Kidney capillary endothelial cell (primary cell): ENCODE results near the gene EPB41L5.
"Not testable (repeated sequence)": the region's sequence is repeated elsewhere in the genome, so short reads cannot be mapped to it uniquely, and the experiment has no call there.

ENCODE experiments used
- DNase-seq: peaks from one replicate; pipeline ENCODE4 v3.0.0-alpha.2; 2018; ENCODE audit warnings: low spot score

EPB41L5 gene

DNA sequence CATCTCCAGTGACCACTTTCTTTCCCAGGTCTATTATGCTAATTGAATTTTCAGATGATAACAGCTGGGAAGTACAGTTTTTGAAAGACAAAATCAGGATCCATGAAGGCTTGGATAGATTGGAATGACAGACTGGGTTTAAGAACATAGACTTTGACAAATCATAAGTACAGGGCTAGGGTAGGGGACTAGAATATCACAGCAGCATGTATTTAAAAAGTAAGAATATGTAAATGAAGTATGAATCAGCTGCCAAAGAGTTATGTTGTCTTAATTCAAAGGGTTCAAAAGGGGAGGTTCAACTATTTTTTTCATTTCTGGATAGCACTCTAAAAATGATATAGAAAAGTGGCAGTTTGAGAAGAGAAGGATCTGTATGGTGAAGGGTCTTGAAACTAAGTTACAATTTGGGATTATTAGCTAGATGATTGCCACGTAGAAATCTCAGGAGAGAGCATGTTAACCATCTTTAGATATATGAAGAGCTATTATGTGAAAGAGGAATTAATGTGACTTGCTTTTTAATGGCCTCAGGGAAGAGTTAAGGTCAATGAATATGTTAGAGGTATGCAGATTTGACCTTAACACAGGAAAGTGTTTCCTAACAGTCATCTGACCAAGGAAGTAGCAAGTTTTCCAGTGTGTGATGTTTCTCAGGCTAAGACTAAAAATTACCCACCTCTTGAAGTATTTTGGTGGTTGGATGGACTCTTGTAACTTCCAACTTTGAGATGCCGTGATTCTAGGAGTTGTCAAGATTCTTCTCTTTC lies 128.6 kb downstream of the EPB41L5 start:
- DNase-seq, result no peak

DNA sequence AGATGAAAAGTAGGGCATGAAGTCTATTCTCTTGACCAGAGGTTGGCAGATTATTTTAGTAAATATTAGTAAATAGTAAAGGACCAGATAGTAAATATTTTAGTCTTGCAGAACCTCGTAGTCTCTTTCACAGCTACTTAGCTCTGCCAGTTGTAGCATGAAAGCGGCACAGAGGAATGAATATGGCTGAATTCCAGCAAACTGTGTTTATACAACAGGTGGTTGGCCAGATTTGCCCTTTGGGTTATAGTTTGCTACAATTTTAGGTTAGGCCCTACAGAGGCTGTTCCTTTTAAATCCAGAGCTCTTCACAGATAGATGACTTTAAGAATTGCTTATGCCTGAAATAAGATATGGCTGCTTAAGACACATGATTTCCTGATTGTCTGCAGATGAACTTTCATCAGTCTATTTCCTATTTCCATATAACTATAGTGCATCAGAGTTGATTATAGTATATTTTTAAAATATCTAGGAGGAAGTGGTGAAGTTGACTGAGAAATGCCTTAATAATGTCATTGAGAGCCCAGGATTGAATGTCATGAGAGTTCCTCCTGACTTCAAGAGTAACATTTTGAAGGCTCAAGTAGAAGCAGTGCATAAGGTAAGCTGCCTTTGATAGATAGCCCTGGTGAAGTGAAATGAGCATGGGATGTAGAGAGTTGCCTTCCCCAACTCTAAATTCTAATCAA lies 129.8 kb downstream of the EPB41L5 start:
- no peak for DNase-seq

DNA sequence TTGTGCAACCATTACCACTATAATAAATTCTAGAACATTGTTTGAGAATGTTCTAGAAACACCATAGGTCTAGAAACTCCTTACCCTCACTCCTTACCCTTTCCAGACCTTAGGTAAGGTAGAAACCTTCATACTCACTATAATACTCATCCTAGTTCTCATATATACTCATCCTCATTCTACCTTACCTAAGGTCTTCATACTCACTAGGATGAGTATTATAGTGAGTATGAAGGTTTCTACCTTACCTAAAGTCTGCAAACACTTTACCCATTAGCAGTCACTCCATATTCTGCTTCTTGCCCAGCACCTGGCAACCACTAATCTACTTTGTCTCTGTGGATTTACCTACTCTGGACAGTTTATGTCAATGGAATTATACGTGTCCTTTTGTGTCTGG lies 135.4 kb downstream of the EPB41L5 start:
- no peak for DNase-seq

DNA sequence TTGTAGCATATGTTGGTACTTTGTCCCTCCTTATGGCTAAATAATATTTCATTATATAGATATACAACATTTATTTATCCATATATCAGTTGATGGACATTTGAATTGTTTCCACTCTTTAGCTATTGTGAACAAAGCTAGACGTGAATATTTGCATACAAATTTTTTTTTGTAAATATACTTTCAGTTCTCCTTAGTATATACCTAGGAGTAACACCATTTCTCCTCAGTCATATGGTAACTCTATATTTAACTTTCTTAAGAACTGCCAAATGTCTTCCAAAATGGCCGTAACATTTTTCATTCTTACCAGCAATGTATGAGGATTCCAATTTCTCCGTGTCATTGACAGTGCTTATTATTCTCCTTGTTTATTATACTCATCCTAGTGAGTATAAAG lies 135.8 kb downstream of the EPB41L5 start:
- no peak for DNase-seq

DNA sequence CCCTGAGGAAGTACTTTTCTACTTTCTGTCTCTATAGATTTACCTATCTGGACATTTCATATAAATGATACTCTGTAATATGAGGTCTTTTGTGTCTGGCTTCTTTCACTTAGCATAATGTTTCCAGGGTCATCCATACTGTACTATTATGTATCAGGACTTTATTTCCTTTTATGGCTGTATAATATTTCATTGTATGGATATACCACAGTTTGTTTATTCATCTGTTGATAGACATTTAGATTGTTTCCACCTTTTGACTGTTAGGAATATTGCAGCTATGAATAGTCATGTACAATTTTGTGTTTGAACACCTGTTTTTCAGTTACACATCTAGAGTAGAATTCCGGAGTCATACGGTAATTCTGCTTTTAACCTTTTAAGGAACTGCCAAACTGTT lies 136.5 kb downstream of the EPB41L5 start:
- no peak for DNase-seq

DNA sequence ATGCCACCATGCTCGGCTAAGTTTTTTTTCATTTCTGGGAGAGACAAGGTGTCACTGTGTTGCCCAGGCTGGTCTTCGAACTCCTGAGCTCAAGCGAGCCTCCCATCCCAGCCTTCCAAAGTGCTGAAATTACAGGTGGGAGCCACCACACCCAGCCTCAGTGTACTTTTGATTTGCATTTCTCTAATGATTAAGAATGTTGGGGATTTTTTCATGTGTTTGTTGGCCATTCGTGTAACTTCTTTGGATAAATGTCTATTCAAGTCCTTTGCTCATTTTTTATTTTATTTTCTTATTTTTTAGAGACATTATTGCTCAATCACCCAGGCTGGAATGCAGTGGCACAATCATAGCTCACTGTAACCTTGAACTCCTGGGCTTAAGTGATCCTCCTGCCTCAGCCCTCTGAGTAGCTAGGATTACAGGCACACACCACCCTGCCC lies 137.2 kb downstream of the EPB41L5 start:
- no peak for DNase-seq

DNA sequence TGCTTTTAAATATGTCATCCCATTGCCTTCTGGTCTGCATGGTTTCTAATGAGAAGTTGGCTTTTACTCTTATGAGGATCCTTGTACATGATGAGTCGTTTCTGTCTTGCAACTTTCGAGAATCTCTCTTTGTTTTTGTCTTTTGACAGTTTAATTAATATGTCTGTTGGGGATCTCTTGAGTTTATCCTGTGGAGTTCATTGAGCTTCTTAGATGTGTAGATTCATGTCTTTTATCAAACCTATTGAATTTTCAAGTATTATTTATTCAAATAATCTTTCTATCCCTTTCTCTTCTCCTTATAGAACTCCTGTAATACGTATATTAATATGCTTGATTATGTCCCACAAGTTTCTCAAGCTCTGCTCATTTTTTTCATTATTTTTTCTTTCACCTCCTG lies 142.4 kb downstream of the EPB41L5 start:
- no peak for DNase-seq

DNA sequence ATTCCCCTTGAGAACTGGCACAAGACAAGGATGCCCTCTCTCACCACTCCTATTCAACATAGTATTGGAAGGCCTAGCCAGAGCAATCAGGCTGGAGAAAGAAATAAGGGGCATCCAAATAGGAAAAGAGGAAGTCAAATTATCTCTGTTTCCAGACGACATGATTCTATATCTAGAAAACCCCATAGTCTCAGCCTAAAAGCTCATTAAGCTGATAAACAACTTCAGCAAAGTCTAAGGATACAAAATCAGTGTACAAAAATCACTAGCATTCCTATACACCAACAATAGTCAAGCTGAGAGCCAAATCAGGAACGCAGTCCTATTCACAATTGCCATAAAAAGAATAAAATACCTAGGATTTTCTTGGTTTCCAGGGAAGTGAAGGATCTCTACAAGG lies 145.8 kb downstream of the EPB41L5 start:
- not testable (repeated sequence) for DNase-seq

DNA sequence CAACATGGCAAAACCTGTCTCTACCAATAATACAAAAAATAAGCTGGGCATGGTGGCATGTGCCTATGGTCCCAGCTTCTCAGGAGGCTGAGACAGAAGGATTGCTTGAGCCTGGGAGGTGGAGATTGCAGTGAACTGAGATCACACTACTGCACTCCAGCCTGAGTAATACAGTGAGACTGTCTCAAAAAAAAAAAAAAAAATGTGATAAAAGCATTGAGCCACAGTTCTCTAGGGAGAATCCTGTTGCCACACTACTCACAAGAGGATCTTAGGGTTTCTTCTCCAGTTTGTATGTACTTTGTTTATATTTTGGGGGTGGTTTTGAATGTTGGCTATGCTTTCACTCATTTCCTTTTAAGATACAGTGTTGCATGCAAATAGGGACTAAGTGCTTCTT lies 148.3 kb downstream of the EPB41L5 start:
- no peak for DNase-seq

DNA sequence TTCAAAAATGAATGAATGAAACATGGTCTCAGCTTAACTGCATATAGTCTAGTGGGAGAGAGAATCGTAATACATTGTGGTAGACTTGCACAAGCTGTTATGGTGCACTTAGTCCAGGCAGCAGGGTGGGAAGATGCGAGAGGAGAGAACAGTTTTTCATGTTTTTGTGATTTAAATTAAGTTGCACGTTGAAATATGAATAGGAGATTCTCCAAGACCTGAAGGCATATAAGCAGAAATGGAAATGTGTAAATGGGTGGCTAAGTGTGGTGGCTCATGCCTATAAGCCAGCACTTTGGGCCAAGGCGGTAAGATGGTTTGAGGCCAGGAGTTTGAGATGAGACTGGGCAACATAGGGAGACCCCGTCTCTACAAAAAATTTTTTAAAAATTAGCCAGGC lies 149.8 kb downstream of the EPB41L5 start:
- no peak for DNase-seq

DNA sequence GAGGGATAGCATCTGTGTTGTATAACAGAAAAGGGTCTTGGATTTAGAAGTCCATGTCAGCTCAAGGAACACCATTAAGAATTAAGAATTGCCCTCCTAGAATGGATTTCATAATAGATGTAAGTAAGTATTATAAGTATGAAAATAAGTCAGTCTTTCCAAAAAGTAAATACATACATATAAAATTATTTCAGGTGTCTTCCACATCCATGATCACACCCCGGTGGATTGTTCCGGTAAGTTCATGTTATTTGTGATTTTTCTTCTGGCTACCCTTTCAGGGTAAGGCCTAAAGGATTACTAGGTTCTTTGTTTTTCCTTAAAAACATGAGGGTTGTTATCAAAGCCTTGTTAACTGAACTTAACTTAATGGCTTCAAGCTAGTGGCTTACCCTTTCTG lies 154.4 kb downstream of the EPB41L5 start:
- DNase-seq, result no peak

DNA sequence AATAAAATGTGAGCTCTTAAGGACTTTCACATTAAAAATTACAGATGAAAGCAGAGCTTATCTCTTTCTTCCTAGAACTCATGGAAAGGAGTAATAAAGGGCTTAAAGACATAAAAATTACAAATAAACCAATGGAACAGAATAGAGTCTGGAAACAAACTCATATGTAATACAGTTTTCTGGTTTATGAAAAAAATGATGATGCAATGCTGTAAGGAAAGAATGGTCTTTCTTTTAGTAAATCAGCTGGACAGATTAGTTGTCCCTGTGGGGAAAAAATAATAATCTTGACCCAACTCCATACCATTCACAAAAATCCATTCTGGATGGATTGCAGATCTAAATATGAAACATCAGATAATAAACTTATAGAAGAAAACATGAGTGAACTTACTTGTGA lies 156.1 kb downstream of the EPB41L5 start:
- no peak for DNase-seq

DNA sequence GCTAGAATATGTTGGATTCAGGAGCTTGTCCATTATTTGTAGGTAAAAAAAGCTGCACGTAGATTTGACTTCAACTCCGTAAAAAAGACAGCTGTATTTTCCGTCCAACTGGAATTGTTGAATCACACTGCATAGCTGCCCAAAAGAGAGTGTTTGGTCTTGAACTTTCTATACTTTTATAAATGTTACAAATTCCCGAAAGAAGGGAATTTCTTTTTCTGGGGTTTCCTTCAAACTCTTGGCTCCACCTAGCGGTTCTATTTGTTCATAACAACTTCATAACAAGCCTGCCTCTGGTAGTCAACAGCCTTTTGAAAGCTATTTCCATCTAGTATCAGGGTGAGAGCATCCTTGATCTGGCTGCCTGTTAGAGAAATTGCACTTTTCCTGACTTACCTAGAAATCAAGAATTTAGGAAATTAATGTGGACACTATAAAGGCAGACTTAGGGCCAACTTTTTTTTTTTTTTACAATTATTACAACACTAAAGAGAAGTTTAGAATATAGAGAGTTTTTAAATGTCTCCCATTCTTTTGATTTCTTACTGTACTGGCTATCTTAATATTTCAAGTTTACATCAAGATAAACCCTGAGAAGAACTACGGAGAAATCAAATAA lies 162.2 kb downstream of the EPB41L5 start:
- DNase-seq, result peak; percentile 68

DNA sequence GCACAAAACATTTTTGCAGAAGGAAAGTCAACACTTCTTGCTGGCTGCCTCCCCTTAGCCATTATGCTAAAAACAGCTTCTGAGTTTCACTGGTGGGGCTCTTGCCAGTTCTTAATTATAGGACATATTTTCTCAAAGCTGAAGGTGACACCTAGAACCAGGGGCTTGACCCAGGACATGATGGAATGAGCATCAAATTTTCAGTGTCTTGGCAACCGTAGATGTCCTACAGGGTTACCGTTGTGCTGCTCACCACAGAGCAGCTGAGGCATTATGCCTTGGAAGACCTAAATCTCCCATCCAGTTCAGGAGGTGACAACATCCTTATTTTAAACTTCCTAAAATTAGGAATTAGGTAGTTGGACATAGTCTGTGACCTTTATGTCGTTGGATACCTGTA lies 163.6 kb downstream of the EPB41L5 start:
- no peak for DNase-seq

DNA sequence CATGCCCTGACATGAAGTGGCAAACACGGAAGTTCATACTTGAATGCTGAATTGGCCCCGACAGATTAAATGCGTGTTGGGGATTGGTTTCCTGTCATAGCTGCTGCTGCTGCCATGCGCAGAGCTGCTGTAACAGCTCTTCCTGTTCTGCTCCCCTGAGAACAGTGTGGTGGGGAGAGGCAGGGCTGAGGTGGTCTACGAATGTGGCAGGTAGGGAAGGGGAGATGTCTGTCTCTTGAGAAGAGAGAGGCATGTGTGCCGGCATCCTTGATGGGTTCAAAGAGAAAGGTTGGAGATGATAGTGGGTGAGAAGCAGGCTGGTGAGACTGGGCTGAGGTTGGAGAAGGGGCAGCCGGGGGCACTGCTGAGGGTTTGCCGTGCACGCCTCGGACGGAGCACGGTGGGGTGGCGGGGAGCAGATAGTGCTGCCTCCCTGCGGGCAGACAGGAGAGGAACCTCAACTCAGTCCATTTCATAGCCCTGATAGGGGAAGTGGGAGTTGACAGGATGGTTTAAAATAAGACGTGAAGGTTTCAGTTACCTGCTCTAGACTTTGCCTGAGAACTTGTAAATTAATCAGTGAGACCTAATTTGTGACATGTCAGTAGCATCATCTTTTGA lies 164.2 kb downstream of the EPB41L5 start:
- peak; percentile 60 for DNase-seq

DNA sequence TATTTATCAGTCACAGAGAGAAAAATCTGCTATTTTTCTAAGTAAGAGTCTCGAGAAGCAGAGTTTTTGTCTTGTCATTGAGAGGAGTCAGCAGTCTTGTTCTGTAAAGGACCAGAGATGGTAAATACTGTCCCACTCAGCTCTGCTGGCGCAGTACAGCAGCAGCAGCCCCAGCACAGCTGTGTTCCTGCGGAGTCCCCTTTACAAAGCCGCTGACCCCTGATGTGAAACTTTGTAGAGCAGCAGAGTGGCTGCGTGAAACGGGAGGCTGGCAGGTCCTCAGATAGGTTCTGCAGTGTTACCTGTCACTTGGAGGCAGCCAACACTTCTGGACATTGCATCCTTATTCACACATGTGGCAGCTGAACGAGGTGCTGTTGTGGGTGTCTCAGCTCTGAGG lies 165.1 kb downstream of the EPB41L5 start:
- no peak for DNase-seq

DNA sequence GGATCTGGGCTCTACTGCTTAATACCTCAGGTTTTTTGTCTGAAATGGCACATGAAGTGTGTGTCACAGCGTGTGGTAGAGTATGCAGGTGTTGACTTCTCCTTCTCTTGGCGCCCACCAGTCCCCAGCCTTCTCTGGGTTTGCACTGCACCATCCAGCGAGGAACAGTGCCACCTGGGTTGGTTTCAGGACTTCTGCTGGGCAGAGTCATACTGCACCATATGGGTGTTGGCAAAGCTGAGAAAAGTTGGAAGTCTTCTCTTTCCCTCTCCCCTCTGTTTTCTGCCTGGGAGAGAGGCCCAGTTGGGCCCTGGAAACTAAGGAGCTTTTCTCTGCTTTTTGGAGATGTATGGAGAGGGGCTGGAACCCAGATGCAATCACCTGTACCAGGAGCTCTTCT lies 166.5 kb downstream of the EPB41L5 start:
- DNase-seq, result no peak

DNA sequence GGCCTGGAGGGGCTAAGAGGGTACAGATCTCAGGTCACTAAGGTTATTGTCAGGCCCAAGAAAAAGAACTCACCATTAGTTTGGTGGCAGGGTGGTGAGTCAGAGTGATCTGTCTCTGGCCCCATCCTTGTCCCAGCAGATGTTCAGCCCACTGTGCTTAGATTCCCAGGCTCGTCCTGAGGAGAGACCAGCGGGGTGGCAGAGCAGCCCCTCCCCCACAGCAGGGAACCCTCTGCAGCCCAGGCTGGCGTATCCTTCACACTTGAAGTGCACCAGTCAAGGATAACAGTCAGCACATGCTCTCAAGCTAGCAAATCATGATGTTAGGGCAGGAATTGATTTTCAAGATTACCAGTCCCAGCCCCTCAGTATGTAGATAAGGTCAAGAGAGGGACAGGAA lies 167.2 kb downstream of the EPB41L5 start:
- DNase-seq, result no peak

DNA sequence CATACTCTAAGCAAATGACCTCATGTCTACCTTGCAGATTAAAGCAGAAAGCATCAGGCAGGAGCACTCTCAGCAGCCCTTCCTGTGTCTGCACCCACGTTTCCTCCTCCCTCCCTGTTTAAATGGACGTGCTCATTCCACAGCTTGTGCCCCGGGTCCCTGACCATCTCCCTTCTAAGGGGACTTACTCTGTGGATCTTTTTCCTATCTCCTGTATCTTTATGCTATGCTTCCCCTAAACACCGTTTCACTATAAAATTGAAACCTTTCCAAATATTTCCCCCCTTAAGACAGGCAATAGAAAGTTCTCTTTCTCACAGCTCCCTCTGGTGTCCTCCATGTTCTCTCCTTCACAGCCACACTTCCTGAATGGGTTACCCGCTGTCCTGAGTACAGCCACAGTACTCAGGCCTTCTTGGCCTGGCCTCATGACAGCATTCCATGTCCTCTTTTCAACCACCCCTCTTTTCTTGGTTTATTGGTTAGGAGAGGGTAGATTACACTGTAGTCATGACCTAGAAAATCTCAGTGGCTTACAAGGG lies 169.2 kb downstream of the EPB41L5 start:
- no peak for DNase-seq

DNA sequence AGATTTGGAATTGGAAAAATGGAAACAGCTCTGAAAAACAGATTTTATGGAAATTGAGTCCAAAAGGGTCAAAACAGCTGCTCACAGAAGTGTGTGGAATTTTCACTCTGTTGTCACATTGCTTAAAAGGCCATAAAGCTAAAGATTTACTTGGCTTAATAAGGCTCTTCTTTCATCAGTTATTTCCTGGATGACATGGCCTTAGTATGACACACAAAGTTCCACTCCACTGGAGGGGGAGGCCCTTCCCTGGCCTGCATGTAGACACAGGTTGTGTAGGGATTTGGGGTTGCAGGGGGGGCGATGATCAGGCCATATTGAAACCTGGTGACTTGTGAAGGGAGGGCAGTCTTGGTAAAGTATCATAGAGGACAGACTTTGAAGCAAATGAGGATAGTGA lies 176.3 kb downstream of the EPB41L5 start:
- DNase-seq, result no peak

DNA sequence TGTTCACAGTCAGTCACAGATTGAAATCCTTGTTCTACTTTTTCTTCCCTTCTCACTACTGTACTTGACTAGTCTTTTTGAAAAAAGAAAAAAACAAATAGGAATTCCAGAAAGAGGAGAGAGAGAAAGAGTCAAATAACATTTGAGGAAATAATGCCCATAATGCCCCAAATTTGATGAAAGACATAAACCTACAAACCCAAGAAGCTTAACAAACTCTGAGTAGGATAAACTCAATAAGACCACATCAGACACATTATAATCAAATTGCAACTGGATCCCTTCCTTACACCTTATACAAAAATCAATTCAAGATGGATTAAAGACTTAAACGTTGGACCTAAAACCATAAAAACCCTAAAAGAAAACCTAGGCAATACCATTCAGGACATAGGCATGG lies 179.4 kb downstream of the EPB41L5 start:
- no peak for DNase-seq

DNA sequence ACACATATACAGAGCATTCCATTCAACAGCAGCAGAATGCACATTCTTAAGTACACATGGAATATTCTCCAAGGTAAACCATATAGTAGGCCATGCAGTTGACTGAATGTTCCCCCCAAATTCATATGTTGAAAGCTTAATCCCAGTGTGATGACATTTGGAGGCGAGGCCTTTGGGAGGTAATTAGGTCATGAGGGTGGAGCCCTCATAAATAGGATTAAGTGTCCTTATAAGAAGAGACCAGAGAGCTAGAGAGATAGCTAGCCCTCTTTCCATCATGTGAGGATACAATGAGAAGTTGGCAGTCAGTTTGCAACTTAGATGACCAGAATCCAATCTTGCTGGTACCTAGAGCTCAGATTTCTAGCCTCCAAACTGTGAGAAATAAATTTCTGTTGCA lies 182.7 kb downstream of the EPB41L5 start:
- no peak for DNase-seq
